Hematopoietic multipotent progenitor cell treated with erythropoietin and hydrocortisone succinate and interleukin-3 and kit ligand, for 15 days (in vitro differentiated cells): ENCODE data around the gene ZDHHC1.
"Not testable (repeated sequence)": the region's sequence is repeated elsewhere in the genome, so short reads cannot be mapped to it uniquely, and the experiment has no call there.

Source experiments
- DNase-seq: peaks from one replicate; pipeline ENCODE4 v3.0.0-alpha.2; 2015; ENCODE audit warnings: low spot score

ZDHHC1 gene

DNA sequence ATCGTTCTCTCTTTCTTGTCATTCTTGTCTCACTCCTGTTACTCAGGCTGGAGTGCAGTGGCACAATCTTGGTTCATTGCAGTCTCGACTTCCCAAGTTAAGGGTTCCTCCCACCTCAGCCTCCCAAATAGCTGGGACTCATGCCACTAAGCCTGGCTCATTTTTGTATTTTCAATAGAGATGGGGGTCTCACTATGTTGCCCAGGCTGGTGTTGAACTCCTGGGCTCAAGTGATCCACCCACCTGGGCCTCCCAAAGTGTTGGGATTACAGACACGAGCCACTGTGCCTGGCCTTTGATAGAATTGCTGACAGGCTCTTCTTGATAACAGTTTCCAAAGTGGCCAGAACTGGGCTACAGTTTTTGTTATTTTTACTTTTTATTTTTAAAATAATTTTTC lies 55.2 kb downstream of the ZDHHC1 start:
- no peak for DNase-seq

DNA sequence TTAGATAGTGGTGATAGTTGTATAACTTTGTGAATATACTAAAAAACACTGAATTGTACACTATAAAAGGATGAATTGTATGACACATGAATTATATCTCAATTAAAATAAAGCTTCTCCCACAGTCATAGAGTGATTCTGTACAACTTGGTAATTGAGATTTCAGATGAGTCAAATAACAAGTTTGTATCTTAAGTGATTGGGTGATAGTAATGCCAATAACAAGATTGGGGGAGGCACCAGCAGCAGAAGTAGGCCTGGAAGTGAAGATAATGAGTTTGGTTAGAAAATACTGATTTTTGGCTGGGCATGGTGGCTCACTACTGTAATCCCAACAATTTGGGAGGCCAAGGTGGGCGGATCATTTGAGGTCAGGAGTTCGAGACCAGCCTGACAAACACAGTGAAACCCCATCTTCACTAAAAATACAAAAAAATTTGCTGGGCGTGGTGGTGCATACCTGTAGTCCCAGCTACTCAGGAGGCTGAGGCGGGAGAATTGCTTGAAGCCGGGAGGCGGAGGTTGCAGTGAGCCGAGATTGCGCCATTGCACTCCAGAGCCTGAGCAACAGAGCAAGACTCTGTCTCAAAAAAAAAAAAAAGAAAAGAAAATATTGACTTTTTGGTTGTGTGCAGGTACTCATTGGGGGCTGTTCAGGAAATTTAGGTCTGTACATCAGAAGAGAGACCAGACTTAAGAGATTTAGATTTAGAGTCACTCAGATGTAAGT lies 56.6 kb downstream of the ZDHHC1 start:
- not testable (repeated sequence) for DNase-seq

DNA sequence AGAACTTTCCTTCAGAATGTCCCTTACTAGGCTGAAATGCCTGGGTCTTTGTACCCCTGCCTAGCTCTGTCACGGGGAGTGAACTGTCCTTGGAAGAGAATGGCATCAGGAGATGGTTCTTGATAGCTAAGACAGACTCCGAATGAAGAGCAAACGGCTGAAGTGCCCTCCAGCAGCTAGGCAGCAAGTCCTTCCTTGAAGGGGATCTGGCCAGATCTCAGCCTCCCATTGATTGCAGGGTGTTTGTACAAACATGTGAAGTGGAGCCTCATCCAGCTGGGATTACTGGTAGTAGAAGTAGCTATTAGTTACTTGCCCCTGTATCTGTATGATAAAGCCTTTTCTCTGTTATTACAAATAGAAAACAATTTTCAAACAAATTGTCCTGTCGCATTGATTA lies 58.7 kb downstream of the ZDHHC1 start:
- DNase-seq, result no peak

DNA sequence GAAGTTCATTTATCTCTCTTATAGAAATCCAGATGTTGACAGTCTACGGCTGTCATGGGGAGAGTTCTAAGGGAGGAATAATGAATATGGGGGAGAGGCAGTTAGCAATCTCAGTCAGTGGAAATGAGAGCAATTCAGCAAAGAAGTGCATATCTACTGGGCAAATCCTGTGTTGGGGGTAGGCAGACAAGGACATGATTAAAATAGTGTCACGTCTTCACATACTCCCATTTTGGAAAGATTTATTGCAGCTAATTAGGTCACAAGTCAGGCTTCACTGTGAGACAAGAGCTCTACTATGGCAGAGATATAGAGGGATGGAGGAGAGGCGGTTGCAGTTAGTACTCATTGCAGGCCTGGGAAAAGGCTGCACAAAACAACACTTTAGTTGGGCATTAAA lies 59.9 kb downstream of the ZDHHC1 start:
- no peak for DNase-seq

DNA sequence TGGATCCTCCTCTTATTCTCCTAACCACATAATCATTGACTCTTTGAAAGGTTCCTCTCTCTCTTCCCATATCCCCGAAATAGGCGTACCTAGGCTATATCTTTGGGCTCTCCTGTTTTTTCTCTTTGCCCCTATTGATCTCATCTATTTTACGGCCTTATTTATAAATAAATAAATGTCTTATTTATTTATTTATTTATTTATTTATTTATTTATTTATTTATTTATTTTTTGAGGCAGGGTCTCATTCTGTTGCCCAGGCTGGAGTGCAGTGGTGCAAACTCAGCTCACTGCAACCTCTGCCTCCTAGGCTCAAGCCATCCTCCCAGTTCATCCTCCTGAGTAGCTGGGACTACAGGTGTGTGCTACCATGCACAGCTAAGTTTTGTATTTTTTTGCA lies 63.8 kb downstream of the ZDHHC1 start:
- not testable (repeated sequence) for DNase-seq

DNA sequence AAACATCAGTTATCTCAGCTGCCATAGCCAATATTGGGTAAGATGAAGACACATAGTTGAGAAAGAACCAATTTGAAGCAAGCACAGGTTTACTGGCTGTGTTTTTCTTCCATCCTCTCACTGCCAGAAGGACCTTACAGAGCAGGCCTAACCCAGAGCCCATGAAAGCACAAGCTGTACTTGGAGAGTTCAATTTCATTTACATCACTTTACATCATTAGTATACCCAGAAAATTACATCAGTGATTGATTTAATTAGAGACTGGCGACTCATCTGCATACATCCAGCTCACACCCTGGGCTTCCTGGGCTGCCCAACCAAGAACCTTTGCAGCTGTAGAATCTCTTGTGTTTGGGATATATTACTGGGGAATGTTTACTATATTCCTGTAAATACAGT lies 66.0 kb downstream of the ZDHHC1 start:
- no peak for DNase-seq

DNA sequence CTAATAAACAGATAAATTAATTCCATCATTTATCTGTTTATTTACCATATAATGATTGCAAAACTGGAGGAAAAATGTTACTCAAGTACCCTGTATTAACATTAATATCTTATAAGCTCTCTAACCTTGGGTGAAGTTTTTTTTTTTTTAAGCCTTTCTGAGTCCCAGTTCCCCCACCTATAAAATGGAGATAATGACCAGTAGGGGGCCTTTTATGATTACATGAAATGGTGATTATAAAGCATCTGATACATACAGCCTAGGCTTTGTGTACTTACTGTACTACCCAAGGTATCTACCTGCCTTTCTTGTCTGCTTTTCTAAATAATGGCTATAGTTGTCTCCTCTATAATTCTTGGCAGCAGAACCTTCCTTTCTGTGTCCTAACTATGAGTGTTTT lies 67.1 kb downstream of the ZDHHC1 start:
- peak; percentile 52 for DNase-seq

DNA sequence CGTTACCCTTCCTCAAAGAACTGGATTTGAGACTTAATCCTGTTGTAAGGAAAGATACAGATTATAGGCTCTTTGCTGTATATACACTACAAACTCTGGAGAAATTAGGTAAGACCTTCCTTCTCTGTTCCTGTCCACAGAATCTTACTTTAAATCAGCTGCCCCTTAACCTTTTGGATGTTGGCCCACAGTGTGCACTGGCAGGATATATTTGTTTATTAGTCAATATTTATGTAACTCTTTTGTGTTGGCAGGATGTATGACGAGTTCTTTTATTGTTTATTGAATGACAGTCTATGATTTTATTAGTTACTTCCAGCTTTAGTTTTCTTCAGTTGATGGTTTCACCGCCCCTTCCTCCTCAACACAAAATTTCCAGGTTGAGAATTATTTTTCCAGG lies 69.9 kb downstream of the ZDHHC1 start:
- DNase-seq, result no peak

DNA sequence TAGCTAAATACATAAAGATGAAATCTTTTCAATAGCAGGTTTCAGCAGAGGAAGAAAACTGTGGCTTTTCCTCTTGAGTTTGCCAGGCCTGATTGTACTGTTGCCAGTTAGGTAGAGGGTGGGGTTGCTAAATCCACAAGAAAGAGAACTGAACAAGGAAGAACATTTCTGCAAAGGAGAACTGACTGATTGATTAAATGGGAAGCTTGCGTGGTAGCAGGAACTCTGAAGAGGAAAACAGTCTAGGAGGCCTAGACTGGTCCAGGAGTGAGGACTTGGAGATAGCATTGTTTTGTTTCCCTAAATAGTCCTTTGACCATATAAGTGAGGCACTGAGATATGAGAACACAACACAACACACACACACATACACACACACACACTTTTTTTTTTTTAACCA lies 70.9 kb downstream of the ZDHHC1 start:
- DNase-seq, result no peak
